ENCODE results near the gene TRA2B.
A peak's percentile ranks its signal among the peaks of the same experiment; 100 is the strongest.

TRA2B gene

GRCh38 chr3:185976977-185977678, 39.3 kb upstream of the TRA2B start:
- H3K36me3 ChIP-seq (ENCODE audit: control insufficient read depth, insufficient read depth, low read length) = no peaks in the 10 kb centered on the region
- no peak overlapping the region for H3K27ac ChIP-seq
- H3K9ac ChIP-seq = no peak overlapping the region
- no peak overlapping the region for H3K4me3 ChIP-seq (ENCODE audit: low read depth, low read length)
- H2AFZ ChIP-seq = no peak overlapping the region
- no peaks in the 10 kb centered on the region for H3K27me3 ChIP-seq (ENCODE audit: control insufficient read depth, insufficient read depth, low read length)
- no peaks in the 10 kb centered on the region for H3K79me2 ChIP-seq
- no peaks in the 10 kb centered on the region for H3K4me1 ChIP-seq
- TF ChIP-seq, protein P1, sequence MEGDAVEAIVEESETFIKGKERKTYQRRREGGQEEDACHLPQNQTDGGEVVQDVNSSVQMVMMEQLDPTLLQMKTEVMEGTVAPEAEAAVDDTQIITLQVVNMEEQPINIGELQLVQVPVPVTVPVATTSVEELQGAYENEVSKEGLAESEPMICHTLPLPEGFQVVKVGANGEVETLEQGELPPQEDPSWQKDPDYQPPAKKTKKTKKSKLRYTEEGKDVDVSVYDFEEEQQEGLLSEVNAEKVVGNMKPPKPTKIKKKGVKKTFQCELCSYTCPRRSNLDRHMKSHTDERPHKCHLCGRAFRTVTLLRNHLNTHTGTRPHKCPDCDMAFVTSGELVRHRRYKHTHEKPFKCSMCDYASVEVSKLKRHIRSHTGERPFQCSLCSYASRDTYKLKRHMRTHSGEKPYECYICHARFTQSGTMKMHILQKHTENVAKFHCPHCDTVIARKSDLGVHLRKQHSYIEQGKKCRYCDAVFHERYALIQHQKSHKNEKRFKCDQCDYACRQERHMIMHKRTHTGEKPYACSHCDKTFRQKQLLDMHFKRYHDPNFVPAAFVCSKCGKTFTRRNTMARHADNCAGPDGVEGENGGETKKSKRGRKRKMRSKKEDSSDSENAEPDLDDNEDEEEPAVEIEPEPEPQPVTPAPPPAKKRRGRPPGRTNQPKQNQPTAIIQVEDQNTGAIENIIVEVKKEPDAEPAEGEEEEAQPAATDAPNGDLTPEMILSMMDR (IDR thresholded peaks at IDR 0.05) = peak; percentile 90
- no peak overlapping the region for H3K4me2 ChIP-seq (ENCODE audit: low read length)
- H3K9me3 ChIP-seq (ENCODE audit: control insufficient read depth, low read length) = no peaks in the 10 kb centered on the region

DNA sequence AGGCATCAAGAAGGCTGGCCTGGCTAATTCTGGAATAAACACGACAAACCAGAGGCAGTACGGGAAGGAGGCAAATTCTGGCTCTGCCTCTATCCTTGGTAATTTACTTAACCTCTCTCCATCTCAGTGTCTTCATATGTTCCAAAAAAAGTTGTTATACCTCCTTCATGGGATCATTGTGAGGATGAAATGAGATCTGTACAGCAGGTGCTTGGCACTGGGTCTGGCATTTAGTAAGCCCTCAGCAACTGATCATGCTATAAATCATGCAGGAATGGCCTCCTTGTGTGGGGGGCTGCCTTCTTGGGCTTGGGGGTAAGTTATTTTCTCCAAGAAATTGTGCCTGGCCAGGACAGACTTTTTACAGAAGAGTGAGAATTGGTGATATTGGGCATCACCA, 38.3 kb upstream of the TRA2B start:
- Histone ChIP-seq H3K79me2 (no peaks in the 10 kb centered on the region), H3K27ac (no peak overlapping the region), H3K27me3 (ENCODE audit: control insufficient read depth, insufficient read depth, low read length) (no peaks in the 10 kb centered on the region), H3K4me2 (ENCODE audit: low read length) (no peak overlapping the region), H3K4me1 (no peaks in the 10 kb centered on the region), H3K4me3 (ENCODE audit: low read depth, low read length) (no peak overlapping the region), H2AFZ (no peak overlapping the region), H3K36me3 (ENCODE audit: control insufficient read depth, insufficient read depth, low read length) (no peaks in the 10 kb centered on the region), H3K9ac (no peak overlapping the region), H3K9me3 (ENCODE audit: control insufficient read depth, low read length) (no peaks in the 10 kb centered on the region)
- TF ChIP-seq, protein P1 (IDR thresholded peaks at IDR 0.05) = no peak

DNA sequence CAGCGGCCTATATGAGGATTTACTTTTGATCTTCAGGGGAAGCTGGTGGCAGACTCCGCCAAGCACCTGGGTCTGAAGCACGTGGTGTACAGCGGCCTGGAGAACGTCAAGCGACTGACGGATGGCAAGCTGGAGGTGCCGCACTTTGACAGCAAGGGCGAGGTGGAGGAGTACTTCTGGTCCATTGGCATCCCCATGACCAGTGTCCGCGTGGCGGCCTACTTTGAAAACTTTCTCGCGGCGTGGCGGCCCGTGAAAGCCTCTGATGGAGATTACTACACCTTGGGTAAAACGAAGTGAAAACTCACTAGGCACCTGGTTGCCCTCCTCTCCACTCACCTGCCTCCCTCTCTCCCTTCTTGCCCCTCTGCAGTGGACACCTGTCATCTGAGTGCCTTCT, 33.8 kb upstream of the TRA2B start:
- no peaks in the 10 kb centered on the region for H3K27me3 ChIP-seq (ENCODE audit: control insufficient read depth, insufficient read depth, low read length)
- no peaks in the 10 kb centered on the region for H3K36me3 ChIP-seq (ENCODE audit: control insufficient read depth, insufficient read depth, low read length)
- TF ChIP-seq, protein P1 (IDR thresholded peaks at IDR 0.05) = no peak

GRCh38 chr3:185968168-185968567, 30.4 kb upstream of the TRA2B start:
- no peaks in the 10 kb centered on the region for H3K4me1 ChIP-seq
- H3K4me3 ChIP-seq (ENCODE audit: low read depth, low read length) = no peak overlapping the region
- no peaks in the 10 kb centered on the region for H3K79me2 ChIP-seq
- TF ChIP-seq, protein P1 (IDR thresholded peaks at IDR 0.05) = no peak
- no peak overlapping the region for H2AFZ ChIP-seq
- no peak overlapping the region for H3K27ac ChIP-seq
- H3K4me2 ChIP-seq (ENCODE audit: low read length) = no peak overlapping the region
- no peaks in the 10 kb centered on the region for H3K9me3 ChIP-seq (ENCODE audit: control insufficient read depth, low read length)
- H3K9ac ChIP-seq = no peak overlapping the region
- H3K27me3 ChIP-seq (ENCODE audit: control insufficient read depth, insufficient read depth, low read length) = no peaks in the 10 kb centered on the region
- no peaks in the 10 kb centered on the region for H3K36me3 ChIP-seq (ENCODE audit: control insufficient read depth, insufficient read depth, low read length)

More for the DNA sequence above, 33.8 kb upstream of the TRA2B start:
- Histone ChIP-seq H3K9ac (no peak overlapping the region), H3K27ac (no peak overlapping the region), H3K9me3 (ENCODE audit: control insufficient read depth, low read length) (no peaks in the 10 kb centered on the region), H3K79me2 (no peaks in the 10 kb centered on the region), H3K4me3 (ENCODE audit: low read depth, low read length) (no peak overlapping the region), H3K4me2 (ENCODE audit: low read length) (no peak overlapping the region), H3K4me1 (no peaks in the 10 kb centered on the region), H2AFZ (no peak overlapping the region)

GRCh38 chr3:185966655-185967054, 28.8 kb upstream of the TRA2B start:
- TF ChIP-seq, protein P1 (IDR thresholded peaks at IDR 0.05) = no peak
- H3K27ac ChIP-seq = no peak overlapping the region
- no peaks in the 10 kb centered on the region for H3K27me3 ChIP-seq (ENCODE audit: control insufficient read depth, insufficient read depth, low read length)
- H3K79me2 ChIP-seq = no peaks in the 10 kb centered on the region
- H2AFZ ChIP-seq = no peak overlapping the region
- no peaks in the 10 kb centered on the region for H3K4me1 ChIP-seq
- no peaks in the 10 kb centered on the region for H3K36me3 ChIP-seq (ENCODE audit: control insufficient read depth, insufficient read depth, low read length)
- H3K4me2 ChIP-seq (ENCODE audit: low read length) = no peak overlapping the region
- H3K9ac ChIP-seq = no peak overlapping the region
- no peaks in the 10 kb centered on the region for H3K9me3 ChIP-seq (ENCODE audit: control insufficient read depth, low read length)
- no peak overlapping the region for H3K4me3 ChIP-seq (ENCODE audit: low read depth, low read length)
